Thyroid gland (tissue), 4 donors: ENCODE measurements around the gene APLP2.

ENCODE experiments used
- CTCF ChIP-seq, 6 experiments: fragments of 200-600 bp in 3 of 6; fragments of 450-650 bp in 3 of 6; sonication (generic) in 3 of 6; IDR thresholded peaks; one replicate each; pipeline ENCODE4 v1.5.1; 2016 to 2019; ENCODE audit warnings: antibody characterized with exemption in 6 of 6, mild to moderate bottlenecking in 2 of 6, inconsistent platforms in 1 of 6, moderate library complexity in 1 of 6
- POLR2A ChIP-seq, 2 donors: fragments of 450-650 bp; IDR thresholded peaks; one replicate each; pipeline ENCODE4 v1.6.1; 2017; ENCODE audit warnings: antibody characterized with exemption in 2 of 2, mild to moderate bottlenecking in 2 of 2, moderate library complexity in 1 of 2

GRCh38 chr11:130095326-130095725, 25.6 kb downstream of the APLP2 start:
- TF ChIP-seq CTCF (IDR thresholded peaks at IDR 0.05), result no peak
- no peak for TF ChIP-seq POLR2A (IDR thresholded peaks at IDR 0.05)
